Tibial nerve (tissue), 4 donors: ENCODE measurements around the gene ZNF514. TPM values are rescaled to one million over a fixed set of nuclear protein-coding genes. Genes with fewer than 3 reads are reported as not detected.
"Not testable (repeated sequence)": the region's sequence is repeated elsewhere in the genome, so short reads cannot be mapped to it uniquely, and the experiment has no call there.

Source experiments
- DNase-seq, 2 donors: peaks; one replicate each; pipeline ENCODE4 v3.0.0-alpha.2; 2019; ENCODE audit warnings: low spot score in 2 of 2
- H3K27ac ChIP-seq, 4 donors: fragments of 200-600 bp; sonication (generic) in 3 of 4; one replicate each; pipeline ENCODE4 v1.5.1; 2017 to 2019; ENCODE audit warnings: mild to moderate bottlenecking in 1 of 4
- H3K27me3 ChIP-seq, 2 donors: fragments of 200-600 bp; sonication (generic) in 1 of 2; one replicate each; pipeline versions ENCODE4 v1.5.1 to v1.6.0; 2017 to 2019
- H3K36me3 ChIP-seq, 3 donors: fragments of 200-600 bp; sonication (generic); one replicate each; pipeline ENCODE4 v1.5.1; 2018 to 2019
- H3K4me1 ChIP-seq, 4 donors: fragments of 200-600 bp; sonication (generic) in 3 of 4; one replicate each; pipeline ENCODE4 v1.5.1; 2017 to 2019
- H3K4me3 ChIP-seq, 4 donors: fragments of 200-600 bp; sonication (generic) in 3 of 4; one replicate each; pipeline ENCODE4 v1.5.1; 2017 to 2019; ENCODE audit warnings: mild to moderate bottlenecking in 1 of 4, moderate library complexity in 1 of 4
- H3K9me3 ChIP-seq, 4 donors: fragments of 200-600 bp; sonication (generic) in 3 of 4; one replicate each; pipeline ENCODE4 v1.5.1; 2017 to 2019
- EP300 ChIP-seq, 2 donors: sonication (generic); formaldehyde crosslinking; IDR thresholded peaks; one replicate each; pipeline ENCODE4 v1.6.1; 2017; ENCODE audit warnings: antibody characterized with exemption in 2 of 2, mild to moderate bottlenecking in 1 of 2
- POLR2A ChIP-seq, 2 donors: fragments of 450-650 bp; IDR thresholded peaks; one replicate each; pipeline ENCODE4 v1.6.1; 2017; ENCODE audit warnings: antibody characterized with exemption in 2 of 2, mild to moderate bottlenecking in 2 of 2, moderate library complexity in 2 of 2
- WGBS, 2 donors: methylation state at CpG; one replicate each; pipeline ENCODE4 v1.1.5; 2018; 5-methylcytosine and 5-hydroxymethylcytosine counted together
- total RNA-seq, 4 donors: library from RNA; depleted of rRNA; stranded (reverse); fragments of >200 nt; gene quantifications; one replicate each; pipeline ENCODE4 v1.1.0, GENCODE V29; 2016
- TF ChIP-seq, protein P1 (sequence below), 5 experiments: fragments of 200-600 bp in 3 of 5; fragments of 450-650 bp in 2 of 5; sonication (generic) in 3 of 5; IDR thresholded peaks; one replicate each; pipeline ENCODE4 v1.5.1; 2016 to 2019; ENCODE audit warnings: antibody characterized with exemption in 5 of 5, mild to moderate bottlenecking in 3 of 5, moderate library complexity in 2 of 5

ZNF514 gene
- total RNA-seq, 4 donors from 2014 or later, result 19.4 to 24.1 (median 22.2) TPM

DNA sequence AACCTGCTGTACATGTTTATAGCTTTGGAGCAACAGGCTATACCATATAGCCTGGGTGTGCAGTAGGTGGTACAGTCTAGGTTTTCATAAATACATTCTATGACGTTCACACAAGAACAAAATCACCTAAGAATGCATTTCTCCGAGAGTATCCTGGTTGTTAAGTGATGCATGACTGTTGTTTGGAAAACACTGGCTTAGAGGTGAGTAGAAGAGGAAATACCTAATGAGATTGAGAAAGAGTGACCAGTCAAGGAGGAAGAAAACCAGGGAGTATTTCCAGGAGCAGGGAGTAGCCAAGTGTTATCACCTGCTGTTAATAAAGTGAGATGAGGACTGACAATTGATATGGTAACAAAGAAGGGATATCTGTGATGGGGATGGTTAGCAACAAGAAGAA, 44.7 kb upstream of the ZNF514 start:
- Histone ChIP-seq H3K27me3 (no peaks in the 10 kb centered on the region), H3K36me3 (peaks cover 0 to 18% (median 0%) of the 10 kb centered on the region in 3 donors), H3K4me1 (peaks cover 0 to 22% (median 0%) of the 10 kb centered on the region in 4 donors), H3K27ac (no peak overlapping the region), H3K4me3 (no peak overlapping the region), H3K9me3 (peaks cover 0 to 3% (median 0%) of the 10 kb centered on the region in 4 donors)
- no peak for DNase-seq
- WGBS, 2 donors, result 92 to 94% methylated on average over 2 of the region's 2 CpGs
- TF ChIP-seq EP300 (IDR thresholded peaks at IDR 0.05), result no peak
- TF ChIP-seq POLR2A (IDR thresholded peaks at IDR 0.05), result no peak
- TF ChIP-seq, protein P1, sequence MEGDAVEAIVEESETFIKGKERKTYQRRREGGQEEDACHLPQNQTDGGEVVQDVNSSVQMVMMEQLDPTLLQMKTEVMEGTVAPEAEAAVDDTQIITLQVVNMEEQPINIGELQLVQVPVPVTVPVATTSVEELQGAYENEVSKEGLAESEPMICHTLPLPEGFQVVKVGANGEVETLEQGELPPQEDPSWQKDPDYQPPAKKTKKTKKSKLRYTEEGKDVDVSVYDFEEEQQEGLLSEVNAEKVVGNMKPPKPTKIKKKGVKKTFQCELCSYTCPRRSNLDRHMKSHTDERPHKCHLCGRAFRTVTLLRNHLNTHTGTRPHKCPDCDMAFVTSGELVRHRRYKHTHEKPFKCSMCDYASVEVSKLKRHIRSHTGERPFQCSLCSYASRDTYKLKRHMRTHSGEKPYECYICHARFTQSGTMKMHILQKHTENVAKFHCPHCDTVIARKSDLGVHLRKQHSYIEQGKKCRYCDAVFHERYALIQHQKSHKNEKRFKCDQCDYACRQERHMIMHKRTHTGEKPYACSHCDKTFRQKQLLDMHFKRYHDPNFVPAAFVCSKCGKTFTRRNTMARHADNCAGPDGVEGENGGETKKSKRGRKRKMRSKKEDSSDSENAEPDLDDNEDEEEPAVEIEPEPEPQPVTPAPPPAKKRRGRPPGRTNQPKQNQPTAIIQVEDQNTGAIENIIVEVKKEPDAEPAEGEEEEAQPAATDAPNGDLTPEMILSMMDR (IDR thresholded peaks at IDR 0.05), result no peak

DNA sequence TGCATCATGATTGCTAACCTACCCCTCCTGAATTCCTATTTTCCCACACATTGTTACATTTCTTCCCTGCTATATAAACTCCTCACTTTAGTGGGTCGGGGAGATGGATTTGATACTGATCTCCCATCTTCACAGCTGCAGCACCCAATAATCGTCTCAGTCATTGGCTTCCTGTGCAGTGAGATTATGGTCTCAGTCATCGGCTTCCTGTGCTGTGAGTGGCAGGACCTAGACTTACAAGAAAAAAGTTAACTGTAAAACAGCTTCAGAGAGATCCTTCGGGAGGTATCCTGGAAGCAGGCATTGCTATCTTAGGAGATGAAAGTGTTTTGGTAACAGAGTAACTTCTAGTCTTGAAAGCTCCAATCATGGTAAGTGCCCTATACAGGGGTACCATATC, 44.3 kb upstream of the ZNF514 start:
- Histone ChIP-seq H3K9me3 (no peaks in the 10 kb centered on the region), H3K27me3 (no peaks in the 10 kb centered on the region), H3K27ac (no peak overlapping the region), H3K4me1 (peaks cover 0 to 22% (median 0%) of the 10 kb centered on the region in 4 donors), H3K4me3 (no peak overlapping the region), H3K36me3 (peaks cover 0 to 13% (median 0%) of the 10 kb centered on the region in 3 donors)
- no peak for DNase-seq
- WGBS, 2 donors, result 88 to 92% methylated on average over 4 of the region's 4 CpGs
- TF ChIP-seq EP300 (IDR thresholded peaks at IDR 0.05) (no peak), POLR2A (IDR thresholded peaks at IDR 0.05) (no peak)
- TF ChIP-seq, protein P1 (IDR thresholded peaks at IDR 0.05), result no peak

DNA sequence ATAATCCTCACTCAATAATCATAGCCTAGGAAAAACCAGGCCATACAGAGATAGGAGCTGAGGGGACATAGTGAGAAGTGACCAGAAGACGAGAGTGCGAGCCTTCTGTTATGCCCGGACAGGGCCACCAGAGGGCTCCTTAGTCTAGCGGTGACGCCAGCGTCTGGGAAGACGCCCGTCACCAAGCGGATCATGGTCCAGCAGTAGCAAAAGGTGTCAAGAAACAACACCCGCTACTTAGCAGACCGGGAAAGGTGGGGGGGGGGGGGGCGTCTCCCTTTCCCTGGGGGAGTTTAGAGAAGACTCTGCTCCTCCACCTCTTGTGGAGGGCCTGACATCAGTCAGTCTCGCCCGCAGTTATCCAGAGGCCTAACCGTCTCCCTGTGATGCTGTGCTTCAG, 33.3 kb upstream of the ZNF514 start:
- 29 to 36% methylated on average over 12 to 13 of the region's 15 CpGs for WGBS, 2 donors
- TF ChIP-seq, protein P1 (IDR thresholded peaks at IDR 0.05), result peak; percentile 35 to 68 (median 49)
- H3K36me3 ChIP-seq, H3K27ac ChIP-seq, H3K4me3 ChIP-seq, H3K27me3 ChIP-seq, H3K9me3 ChIP-seq, H3K4me1 ChIP-seq: not testable (repeated sequence)
- DNase-seq, result peak; percentile 21 to 66

DNA sequence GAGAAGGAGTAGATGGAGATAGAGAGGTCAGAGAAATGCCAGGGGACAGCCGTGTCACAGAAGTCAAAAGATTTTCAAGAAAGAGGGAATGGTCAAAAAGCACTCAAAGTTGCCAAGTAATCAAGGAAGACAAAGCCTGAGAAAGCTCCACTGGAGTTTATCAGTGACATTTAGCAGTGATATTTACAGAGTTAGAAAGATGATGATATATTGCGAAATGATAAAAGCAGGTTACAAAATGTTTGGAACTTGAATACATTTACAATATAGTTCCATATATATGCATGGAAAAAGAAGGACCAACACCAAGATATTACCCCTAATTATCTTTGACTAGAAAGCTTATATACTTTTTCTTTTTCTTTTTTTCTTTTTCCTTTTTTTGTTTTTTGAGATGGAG, 26.3 kb upstream of the ZNF514 start:
- DNase-seq, result no peak
- peaks cover 0 to 40% (median 8%) of the 10 kb centered on the region in 4 donors for H3K9me3 ChIP-seq
- H3K4me3 ChIP-seq, result no peak overlapping the region
- H3K36me3 ChIP-seq, result peaks cover 0 to 36% (median 13%) of the 10 kb centered on the region in 3 donors
- H3K27ac ChIP-seq, result no peak overlapping the region
- no peaks in the 10 kb centered on the region for H3K4me1 ChIP-seq
- TF ChIP-seq, protein P1 (IDR thresholded peaks at IDR 0.05), result no peak
- TF ChIP-seq POLR2A (IDR thresholded peaks at IDR 0.05) (no peak), EP300 (IDR thresholded peaks at IDR 0.05) (no peak)
- 76 to 84% methylated on average over 2 of the region's 2 CpGs for WGBS, 2 donors
- H3K27me3 ChIP-seq, result no peaks in the 10 kb centered on the region

DNA sequence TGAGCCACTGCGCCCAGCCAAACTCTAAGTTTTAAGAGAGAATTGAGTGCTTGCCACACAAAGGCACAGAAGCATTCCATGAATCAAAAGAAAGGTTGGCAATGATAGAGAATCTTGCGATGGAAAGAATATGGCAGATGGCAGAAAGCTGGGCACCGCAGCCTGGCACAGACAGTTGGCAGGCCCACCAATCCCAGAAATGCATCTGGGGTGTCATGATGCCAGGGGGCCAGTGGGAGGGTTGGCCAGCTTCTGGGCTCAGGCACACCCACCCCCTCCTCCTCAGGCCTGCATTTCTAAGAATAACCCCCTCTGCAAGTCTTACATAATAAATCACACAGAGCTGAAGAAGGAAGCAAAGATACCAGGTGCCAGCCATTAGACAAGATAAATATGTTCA, 25.5 kb upstream of the ZNF514 start:
- no peaks in the 10 kb centered on the region for H3K4me1 ChIP-seq
- peaks cover 4 to 44% (median 19%) of the 10 kb centered on the region in 3 donors for H3K36me3 ChIP-seq
- 97 to 99% methylated on average over 3 of the region's 3 CpGs for WGBS, 2 donors
- no peak overlapping the region for H3K27ac ChIP-seq
- TF ChIP-seq EP300 (IDR thresholded peaks at IDR 0.05), result no peak
- no peak for TF ChIP-seq POLR2A (IDR thresholded peaks at IDR 0.05)
- TF ChIP-seq, protein P1 (IDR thresholded peaks at IDR 0.05), result no peak
- peaks cover 0 to 46% (median 8%) of the 10 kb centered on the region in 4 donors for H3K9me3 ChIP-seq
- no peak for DNase-seq
- H3K4me3 ChIP-seq, result no peak overlapping the region
- no peaks in the 10 kb centered on the region for H3K27me3 ChIP-seq
